GM21717 (cell line): ENCODE measurements around the gene GAL3ST3.
"Not testable (repeated sequence)": the region's sequence is repeated elsewhere in the genome, so short reads cannot be mapped to it uniquely, and the experiment has no call there.

ENCODE experiments used
- ATAC-seq: cut with Tn5 transposase; IDR thresholded peaks from one replicate; pipeline ENCODE4 v1.9.1; 2021; ENCODE audit warnings: mild to moderate bottlenecking, moderate library complexity; ENCODE audit not compliant: unreplicated experiment

The GAL3ST3 gene

GRCh38 chr11:66014804-66015453, 34.0 kb downstream of the GAL3ST3 start:
- no peak for ATAC-seq

GRCh38 chr11:66013762-66014100, 35.2 kb downstream of the GAL3ST3 start:
- ATAC-seq = no peak

GRCh38 chr11:66012946-66013761, 35.8 kb downstream of the GAL3ST3 start:
- ATAC-seq = no peak

- no peak for ATAC-seq
Measured at GRCh38 chr11:66012371-66012945, 36.5 kb downstream of the GAL3ST3 start.

- ATAC-seq = no peak
Measured at GRCh38 chr11:66011785-66012303, 37.1 kb downstream of the GAL3ST3 start, which contains the start of gene CST6. CST6 (plus strand) TSS chr11:66012008; CDS start chr11:66012045, 37 bp downstream.

GRCh38 chr11:66011239-66011784, 37.6 kb downstream of the GAL3ST3 start:
- ATAC-seq = no peak

GRCh38 chr11:66010036-66010435, 38.9 kb downstream of the GAL3ST3 start:
- not testable (repeated sequence) for ATAC-seq

GRCh38 chr11:66008468-66009101, 40.4 kb downstream of the GAL3ST3 start:
- ATAC-seq = no peak

- no peak for ATAC-seq
Measured at GRCh38 chr11:66008095-66008467, 40.9 kb downstream of the GAL3ST3 start.

GRCh38 chr11:66007201-66007634, 41.7 kb downstream of the GAL3ST3 start:
- no peak for ATAC-seq

GRCh38 chr11:66006891-66007176, 42.1 kb downstream of the GAL3ST3 start:
- no peak for ATAC-seq

- ATAC-seq = no peak
Measured at GRCh38 chr11:66006134-66006890, 42.6 kb downstream of the GAL3ST3 start.

- no peak for ATAC-seq
Measured at GRCh38 chr11:66004186-66004585, 44.8 kb downstream of the GAL3ST3 start.

- no peak for ATAC-seq
Measured at GRCh38 chr11:66003291-66003690, 45.7 kb downstream of the GAL3ST3 start.

GRCh38 chr11:66002648-66003225, 46.2 kb downstream of the GAL3ST3 start:
- ATAC-seq = peak; percentile 38

- ATAC-seq = peak; percentile 64
Measured at GRCh38 chr11:66001942-66002647, 46.9 kb downstream of the GAL3ST3 start, which contains the start of the genes BANF1 and EIF1AD. BANF1 (plus strand) TSS chr11:66002503; CDS start chr11:66003251, 748 bp downstream. EIF1AD (minus strand) TSS chr11:66002157; CDS start chr11:66000389, 1,768 bp downstream.

GRCh38 chr11:65997286-65997685, 51.7 kb downstream of the GAL3ST3 start:
- no peak for ATAC-seq

- ATAC-seq = no peak
Measured at GRCh38 chr11:65992056-65992455, 56.9 kb downstream of the GAL3ST3 start.
